H1 (cell line): ENCODE results near the gene RSRC2. TPM values are rescaled to one million over a fixed set of nuclear protein-coding genes. Genes with fewer than 3 reads are reported as not detected.
A peak's percentile ranks its signal among the peaks of the same experiment; 100 is the strongest.

Source experiments
- CTCF ChIA-PET: fragments of 300-600 bp; sonication (Branson Sonifier 250); formaldehyde crosslinking; loops from one replicate; lab custom pipeline; 2021; ENCODE audit not compliant: partially characterized antibody; lab: Charles Lee
- POLR2A ChIA-PET: fragments of 300-600 bp; sonication (Branson Sonifier 250); formaldehyde crosslinking; loops from one replicate; lab custom pipeline; 2021; ENCODE audit warnings: inconsistent platforms; ENCODE audit not compliant: partially characterized antibody; lab: Charles Lee
- DNase-seq, 2 experiments: peaks; one replicate each; pipeline versions ENCODE4 v3.0.0 to v3.0.0-alpha.2; 2010 to 2022; ENCODE audit warnings: low spot score in 2 of 2, low read depth in 1 of 2, mixed read lengths in 1 of 2
- FAIRE-seq: peaks from 2 replicates; lab custom pipeline; 2011; peaks lifted over from hg19 to GRCh38; lab: Jason Lieb, UNC
- H2AFZ ChIP-seq: 2 replicates; pipeline ENCODE4 v1.8.1; 2012; ENCODE audit warnings: low read length, inconsistent platforms
- H2AK5ac ChIP-seq: 2 replicates; pipeline ENCODE4 v1.6.1; 2013; ENCODE audit warnings: low read depth, low read length
- H2BK120ac ChIP-seq: replicated peaks from 2 replicates; pipeline ENCODE3; 2013; ENCODE audit warnings: low read depth, low read length, inconsistent platforms
- H2BK12ac ChIP-seq: 2 replicates; pipeline ENCODE4 v1.6.1; 2013; ENCODE audit warnings: low read depth, low read length
- H2BK15ac ChIP-seq: 2 replicates; pipeline ENCODE4 v1.6.1; 2013; ENCODE audit warnings: low read length
- H2BK20ac ChIP-seq: 2 replicates; pipeline ENCODE4 v1.6.1; 2013; ENCODE audit warnings: low read length
- H2BK5ac ChIP-seq: 2 replicates; pipeline ENCODE4 v1.6.1; 2013; ENCODE audit warnings: low read depth, low read length
- H3K14ac ChIP-seq: 2 replicates; pipeline ENCODE4 v1.6.1; 2013; ENCODE audit warnings: inconsistent platforms; ENCODE audit not compliant: insufficient read length
- H3K18ac ChIP-seq: 2 replicates; pipeline ENCODE4 v1.6.1; 2013; ENCODE audit warnings: low read length; ENCODE audit errors: extremely low read depth
- H3K23ac ChIP-seq: 2 replicates; pipeline ENCODE4 v1.6.1; 2013; ENCODE audit warnings: inconsistent platforms; ENCODE audit not compliant: insufficient read length
- H3K23me2 ChIP-seq: 2 replicates; pipeline ENCODE4 v1.6.1; 2013; ENCODE audit warnings: low read depth, low read length
- H3K27ac ChIP-seq: 2 replicates; pipeline ENCODE4 v1.6.1; 2011; ENCODE audit warnings: low read depth, low read length, inconsistent platforms
- H3K27me3 ChIP-seq, 4 experiments: replicated peaks in 1 of 4; 1 replicate in 1 of 4; 2 replicates in 3 of 4; pipeline versions ENCODE4 v1.6.1 to v1.8.1; 2011 to 2013; ENCODE audit warnings: low read length in 3 of 4, mild to moderate bottlenecking in 3 of 4, inconsistent platforms in 2 of 4, mixed read lengths in 2 of 4, moderate library complexity in 1 of 4; ENCODE audit not compliant: control insufficient read depth in 3 of 4, insufficient read depth in 3 of 4; ENCODE audit errors: extremely low read depth in 1 of 4
- H3K36me3 ChIP-seq, 4 experiments: 2 replicates each; pipeline versions ENCODE4 v1.6.1 to v1.8.1; 2011 to 2013; ENCODE audit warnings: mild to moderate bottlenecking in 4 of 4, low read length in 3 of 4, moderate library complexity in 2 of 4, control low read depth in 1 of 4, inconsistent platforms in 1 of 4; ENCODE audit not compliant: insufficient read depth in 4 of 4, control insufficient read depth in 2 of 4
- H3K4ac ChIP-seq: replicated peaks from 2 replicates; pipeline ENCODE3; 2013; ENCODE audit warnings: low read length, low read depth, mixed read lengths, inconsistent platforms; ENCODE audit not compliant: insufficient read length
- H3K4me1 ChIP-seq, 4 experiments: replicated peaks in 1 of 4; 1 replicate in 1 of 4; 2 replicates in 3 of 4; pipeline versions ENCODE4 v1.6.1 to v1.8.1; 2011 to 2013; ENCODE audit warnings: low read length in 3 of 4, inconsistent platforms in 2 of 4, mixed read lengths in 1 of 4; ENCODE audit not compliant: insufficient read depth in 4 of 4, control insufficient read depth in 3 of 4
- H3K4me2 ChIP-seq, 2 experiments: 2 replicates each; pipeline versions ENCODE4 v1.6.1 to v1.8.1; 2011 to 2013; ENCODE audit warnings: low read depth in 2 of 2, low read length in 2 of 2, control low read depth in 1 of 2, inconsistent platforms in 1 of 2, mild to moderate bottlenecking in 1 of 2; ENCODE audit not compliant: insufficient read depth in 1 of 2
- H3K4me3 ChIP-seq, 4 experiments: fragments of 200-600, 300-600 bp in 1 of 4; sonication (generic), shearing (Covaris generic), sonication (Bioruptor Twin) in 1 of 4; 2 replicates each; pipeline versions ENCODE4 v1.5.1 to v1.8.1; 2011 to 2016; ENCODE audit warnings: low read length in 4 of 4, low read depth in 3 of 4, control low read depth in 2 of 4, inconsistent platforms in 2 of 4, mild to moderate bottlenecking in 2 of 4, mixed read lengths in 1 of 4, moderate library complexity in 1 of 4; ENCODE audit not compliant: insufficient read depth in 2 of 4; ENCODE audit errors: extremely low read depth in 1 of 4
- H3K56ac ChIP-seq: replicated peaks from 2 replicates; pipeline ENCODE3; 2013; ENCODE audit warnings: low read depth, mild to moderate bottlenecking, mixed read lengths, low read length, inconsistent platforms; ENCODE audit not compliant: insufficient read length
- H3K79me1 ChIP-seq: 2 replicates; pipeline ENCODE4 v1.6.1; 2013; ENCODE audit warnings: low read depth, low read length, control low read depth
- H3K79me2 ChIP-seq, 2 experiments: 2 replicates each; pipeline versions ENCODE4 v1.6.1 to v1.8.1; 2012 to 2013; ENCODE audit warnings: low read length in 2 of 2, mild to moderate bottlenecking in 2 of 2, inconsistent platforms in 1 of 2; ENCODE audit not compliant: insufficient read depth in 2 of 2, control insufficient read depth in 1 of 2
- H3K9ac ChIP-seq, 4 experiments: replicated peaks in 1 of 4; 1 replicate in 1 of 4; 2 replicates in 3 of 4; pipeline versions ENCODE4 v1.6.1 to v1.8.1; 2011 to 2013; ENCODE audit warnings: low read depth in 3 of 4, low read length in 3 of 4, control low read depth in 2 of 4, mild to moderate bottlenecking in 2 of 4, moderate library complexity in 2 of 4, inconsistent platforms in 1 of 4; ENCODE audit errors: extremely low read depth in 1 of 4
- H3K9me3 ChIP-seq, 2 experiments: 2 replicates each; pipeline versions ENCODE4 v1.6.1 to v1.8.1; 2012 to 2013; ENCODE audit warnings: mild to moderate bottlenecking in 2 of 2, moderate library complexity in 2 of 2, control low read depth in 1 of 2, inconsistent platforms in 1 of 2, low read depth in 1 of 2, low read length in 1 of 2, mixed read lengths in 1 of 2; ENCODE audit not compliant: insufficient read depth in 2 of 2
- H4K20me1 ChIP-seq, 2 experiments: replicated peaks in 1 of 2; 2 replicates each; pipeline versions ENCODE3 to v1.8.1; 2011 to 2013; ENCODE audit warnings: inconsistent platforms in 2 of 2, low read length in 2 of 2, mild to moderate bottlenecking in 1 of 2; ENCODE audit not compliant: insufficient read depth in 2 of 2, control insufficient read depth in 1 of 2
- H4K5ac ChIP-seq: 2 replicates; pipeline ENCODE4 v1.6.1; 2013; ENCODE audit warnings: low read length, low read depth, mixed read lengths, inconsistent platforms; ENCODE audit not compliant: insufficient read length
- H4K8ac ChIP-seq: 2 replicates; pipeline ENCODE4 v1.8.0; 2013; ENCODE audit warnings: mild to moderate bottlenecking, moderate library complexity, low read length, inconsistent platforms; ENCODE audit not compliant: insufficient read depth; ENCODE audit errors: extremely low read depth
- H4K91ac ChIP-seq: replicated peaks from 2 replicates; pipeline ENCODE3; 2013; ENCODE audit warnings: low read length, mixed read lengths, inconsistent platforms; ENCODE audit not compliant: insufficient read length
- BCL11A ChIP-seq, 2 experiments: IDR thresholded peaks; one replicate each; pipeline ENCODE4 v1.6.1; 2011; ENCODE audit warnings: low read depth in 2 of 2, low read length in 2 of 2, mild to moderate bottlenecking in 2 of 2
- WGBS, 2 experiments: shearing (Covaris generic) in 1 of 2; methylation state at CpG; one replicate each; pipeline versions ENCODE4 v1.1.6 to v1.1.7; 2013 to 2015; ENCODE audit warnings: low lambda C conversion rate in 2 of 2, mixed read lengths in 2 of 2, inconsistent platforms in 1 of 2, low coverage in 1 of 2, missing lambda C conversion rate in 1 of 2; ENCODE audit not compliant: insufficient replicate concordance in 2 of 2, insufficient coverage in 1 of 2, insufficient read length in 1 of 2; ENCODE audit errors: extremely low coverage in 1 of 2, missing lambda C conversion rate in 1 of 2; 5-methylcytosine and 5-hydroxymethylcytosine counted together
- polyA plus RNA-seq, 7 experiments: library from polyadenylated mRNA; depleted of rRNA in 3 of 7; stranded (reverse) in 5 of 7; unstranded in 2 of 7; fragments of >200 nt in 5 of 7; fragments of 200-250 nt in 2 of 7; gene quantifications; 1 replicate in 5 of 7; 2 replicates in 1 of 7; 4 replicates in 1 of 7; pipeline versions ENCODE4 v1.2.1 to v1.2.3, GENCODE V29; 2011 to 2013; ENCODE audit warnings: missing spikeins in 2 of 7, mixed read lengths in 2 of 7
- total RNA-seq: library from RNA; stranded (reverse); fragmentation: NEBNext Ultra II Directional; extraction: Animal tissue kit (Norgen Biotek cat#: 25700); gene quantifications from 2 replicates; pipeline ENCODE4 v1.2.1, GENCODE V29; 2021

The RSRC2 gene
- total and polyA plus RNA-seq, 2 of the 8 experiments (the other 6 are each of a cell fraction or from before 2014, with no cell fraction given): 15.9 to 71.4 TPM

GRCh38 chr12:122486805-122487426, 39.8 kb downstream of the RSRC2 start:
- Histone ChIP-seq H2BK15ac (no peak overlapping the region), H3K56ac (no peak overlapping the region)
- POLR2A ChIA-PET: interaction anchor here (1.1 to 47.9 kb wide), 2 partner anchors 11 to 39 kb away, joined by 5 to 1221 read pairs; partner anchors contain the start of genes KNTC1 and RSRC2
- TF ChIP-seq BCL11A (IDR thresholded peaks at IDR 0.05; ENCODE audit: low read depth in 2 of 2, low read length in 2 of 2): no peak

More at GRCh38 chr12:122486805-122487426, 39.8 kb downstream of the RSRC2 start:
- Histone ChIP-seq H3K4ac (no peak overlapping the region), H3K4me3 (no peak overlapping the region), H2BK20ac (no peak overlapping the region), H3K36me3 (peaks cover 11 to 84% (median 45%) of the 10 kb centered on the region in 4 experiments), H3K14ac (no peak overlapping the region), H3K23ac (no peak overlapping the region), H2BK5ac (no peak overlapping the region; the same call in 1 of the 2 replicates), H4K8ac (no peak overlapping the region), H4K91ac (no peak overlapping the region), H2BK12ac (no peak overlapping the region), H4K5ac (no peak overlapping the region), H3K4me2 (no peak overlapping the region), H2AK5ac (no peak overlapping the region), H3K9ac (no peak overlapping the region), H3K4me1 (no peaks in the 10 kb centered on the region), H2BK120ac (no peak overlapping the region), H3K18ac (no peak overlapping the region), H3K27me3 (no peaks in the 10 kb centered on the region), H3K27ac (no peak overlapping the region), H3K9me3 (no peaks in the 10 kb centered on the region), H3K23me2 (no peaks in the 10 kb centered on the region), H2AFZ (no peak overlapping the region), H3K79me1 (peaks cover 2% of the 10 kb centered on the region; the same call in 1 of the 2 replicates), H3K79me2 (no peaks in the 10 kb centered on the region; a peak in 1 of 4 replicates), H4K20me1 (no peaks in the 10 kb centered on the region)
- WGBS, 2 experiments: 94% methylated on average over 7 of the region's 7 CpGs; no CpG with 5 or more reads in 1 of the 2 experiments
- FAIRE-seq (no peak), DNase-seq (peak in 1 of 2 experiments; percentile 26)
- CTCF ChIA-PET: interaction anchor here (1.6 to 2.3 kb wide), 2 partner anchors 10 to 14 kb away, joined by 3 to 7 read pairs; no protein-coding TSS in a partner anchor
